Choroid plexus epithelial cell (primary cell): Measurements from ENCODE around the gene NEURL2.

ENCODE experiments used
- DNase-seq: peaks from one replicate; pipeline ENCODE4 v3.0.0-alpha.2; 2010; ENCODE audit warnings: low read depth
- H3K4me3 ChIP-seq: 2 replicates; pipeline ENCODE4 v1.5.1; 2011; ENCODE audit warnings: low read depth, mild to moderate bottlenecking, control low read depth, low read length, moderate library complexity
- CTCF ChIP-seq: conservative IDR thresholded peaks from 2 replicates; pipeline ENCODE4 v1.5.1; 2011; ENCODE audit warnings: low read depth, mild to moderate bottlenecking, control low read depth, inconsistent platforms, low read length, moderate library complexity

The NEURL2 gene

GRCh38 chr20:45888681-45889080, 2.3 kb downstream of the NEURL2 start:
- DNase-seq = no peak
- no peak overlapping the region for H3K4me3 ChIP-seq
- TF ChIP-seq CTCF = no peak

- H3K4me3 ChIP-seq = no peak within 1 kb of the TSS
- DNase-seq = no peak
- TF ChIP-seq CTCF = no peak
Measured at GRCh38 chr20:45887346-45887715, 3.7 kb downstream of the NEURL2 start, which contains the start of gene SPATA25. Gene SPATA25, minus strand, starts transcription at chr20:45887622. Its CDS starts 32 bp downstream, at chr20:45887590.

GRCh38 chr20:45886590-45887345, 4.2 kb downstream of the NEURL2 start:
- DNase-seq = no peak
- TF ChIP-seq CTCF = no peak
- no peak overlapping the region for H3K4me3 ChIP-seq

- H3K4me3 ChIP-seq = no peak overlapping the region
- no peak for TF ChIP-seq CTCF
Measured at GRCh38 chr20:45883100-45883469, 7.9 kb downstream of the NEURL2 start.

GRCh38 chr20:45882469-45883099, 8.4 kb downstream of the NEURL2 start:
- no peak for DNase-seq
- TF ChIP-seq CTCF = no peak
- no peak overlapping the region for H3K4me3 ChIP-seq

More at GRCh38 chr20:45883100-45883469, 7.9 kb downstream of the NEURL2 start:
- DNase-seq = no peak

GRCh38 chr20:45880988-45881788, 9.8 kb downstream of the NEURL2 start, which contains the start of gene ZSWIM1:
Gene ZSWIM1, plus strand, starts transcription at chr20:45881227. Its CDS starts 1,366 bp downstream, at chr20:45882593.
- peak; percentile 100 for DNase-seq
- H3K4me3 ChIP-seq = peak within 1 kb of the TSS; percentile 95
- TF ChIP-seq CTCF = no peak
